Hepatocyte (in vitro differentiated cells): ENCODE measurements around the gene IGSF23.

Experiments used
- CTCF ChIP-seq: fragments of 200-600 bp; sonication (generic); IDR thresholded peaks from 2 replicates; pipeline ENCODE4 v1.5.1; 2016; ENCODE audit warnings: antibody characterized with exemption, mild to moderate bottlenecking; ENCODE audit not compliant: poor library complexity
- EZH2 ChIP-seq: fragments of 200-600 bp; sonication (generic); IDR thresholded peaks from 2 replicates; pipeline ENCODE4 v1.6.1; 2016; ENCODE audit warnings: antibody characterized with exemption, mild to moderate bottlenecking, borderline replicate concordance

- TF ChIP-seq EZH2 (no peak), CTCF (no peak)
These were observed 55.8 kb downstream of the IGSF23 start for GRCh38 chr19:44668985-44669764.
